ENCODE results near the gene MIP. TPM values are rescaled to one million over a fixed set of nuclear protein-coding genes. Genes with fewer than 3 reads are reported as not detected.

Gene MIP
- total RNA-seq, 4 donors from 2014 or later = 0.09 TPM; not detected in 3

GRCh38 chr12:56437430-56438176 lies 16.9 kb downstream of the MIP start:
- Histone ChIP-seq H3K4me3 (no peak overlapping the region), H3K9me3 (no peaks in the 10 kb centered on the region), H3K36me3 (peaks cover 0 to 11% (median 6%) of the 10 kb centered on the region in 3 donors), H3K27ac (no peak overlapping the region), H3K27me3 (no peaks in the 10 kb centered on the region), H3K4me1 (no peaks in the 10 kb centered on the region)
- DNase-seq = no peak
- no peak for TF ChIP-seq POLR2A (IDR thresholded peaks at IDR 0.05)
- no peak for TF ChIP-seq CTCF (IDR thresholded peaks at IDR 0.05)
- intact Hi-C loops (cut with DNase I) = no loop called here
- WGBS, 2 donors = 83 to 86% methylated on average over 11 of the region's 11 CpGs

GRCh38 chr12:56434828-56435227 lies 19.6 kb downstream of the MIP start:
- H3K27ac ChIP-seq = no peak overlapping the region
- H3K4me3 ChIP-seq = no peak overlapping the region
- no peaks in the 10 kb centered on the region for H3K9me3 ChIP-seq
- H3K4me1 ChIP-seq = no peaks in the 10 kb centered on the region
- WGBS, 2 donors = 94 to 95% methylated on average over 6 of the region's 6 CpGs
- intact Hi-C loops (cut with DNase I) = no loop called here
- H3K36me3 ChIP-seq = peaks cover 0 to 38% (median 6%) of the 10 kb centered on the region in 3 donors
- TF ChIP-seq CTCF (IDR thresholded peaks at IDR 0.05) (no peak), POLR2A (IDR thresholded peaks at IDR 0.05) (no peak)
- no peak for DNase-seq
- no peaks in the 10 kb centered on the region for H3K27me3 ChIP-seq

GRCh38 chr12:56431850-56432249 lies 22.6 kb downstream of the MIP start:
- TF ChIP-seq POLR2A (IDR thresholded peaks at IDR 0.05) (no peak), CTCF (IDR thresholded peaks at IDR 0.05) (no peak)
- H3K4me1 ChIP-seq = no peaks in the 10 kb centered on the region
- no peak overlapping the region for H3K4me3 ChIP-seq
- H3K36me3 ChIP-seq = peaks cover 0 to 66% (median 6%) of the 10 kb centered on the region in 3 donors
- WGBS, 2 donors = 88 to 96% methylated on average over 3 of the region's 3 CpGs
- intact Hi-C loops (cut with DNase I) = no loop called here
- H3K27ac ChIP-seq = no peak overlapping the region
- no peaks in the 10 kb centered on the region for H3K9me3 ChIP-seq
- H3K27me3 ChIP-seq = no peaks in the 10 kb centered on the region
- DNase-seq = no peak

- Histone ChIP-seq H3K36me3 (peaks cover 0 to 68% (median 6%) of the 10 kb centered on the region in 3 donors), H3K4me3 (no peak overlapping the region), H3K27me3 (no peaks in the 10 kb centered on the region), H3K27ac (no peak overlapping the region), H3K9me3 (no peaks in the 10 kb centered on the region), H3K4me1 (no peaks in the 10 kb centered on the region)
- TF ChIP-seq POLR2A (IDR thresholded peaks at IDR 0.05) (no peak), CTCF (IDR thresholded peaks at IDR 0.05) (no peak)
- intact Hi-C loops (cut with DNase I) = no loop called here
- WGBS, 2 donors = 93% methylated on average over 11 of the region's 11 CpGs
- no peak for DNase-seq
Observed at GRCh38 chr12:56431288-56431687, 23.2 kb downstream of the MIP start.

GRCh38 chr12:56425940-56426438 lies 28.5 kb downstream of the MIP start:
- no peaks in the 10 kb centered on the region for H3K4me1 ChIP-seq
- no peaks in the 10 kb centered on the region for H3K9me3 ChIP-seq
- no peak overlapping the region for H3K4me3 ChIP-seq
- TF ChIP-seq POLR2A (IDR thresholded peaks at IDR 0.05) (no peak), CTCF (IDR thresholded peaks at IDR 0.05) (no peak)
- no peak for DNase-seq
- no peaks in the 10 kb centered on the region for H3K27me3 ChIP-seq
- H3K36me3 ChIP-seq = peaks cover 0 to 88% (median 0%) of the 10 kb centered on the region in 3 donors
- intact Hi-C loops (cut with DNase I) = no loop called here
- 47 to 55% methylated on average over 3 of the region's 3 CpGs for WGBS, 2 donors
- H3K27ac ChIP-seq = no peak overlapping the region
